Measurements from ENCODE around the gene FRMD4A.

GRCh38 chr10:13706175-13706574 lies 624.5 kb downstream of the FRMD4A start:
- no peak for TF ChIP-seq CTCF (IDR thresholded peaks at IDR 0.05; ENCODE audit: borderline replicate concordance, extremely low read depth, low read length, poor library complexity, severe bottlenecking)
- no peak for TF ChIP-seq EZH2 (IDR thresholded peaks at IDR 0.05; ENCODE audit: borderline replicate concordance, low read depth, low read length, severe bottlenecking)
